Activated T-helper 1 cell treated with anti-CD3 and anti-CD28 coated beads, Interleukin-12 subunit alpha, Interleukin-12 subunit beta, Interleukin-2, Interleukin-4 antibody, amounts not matched to agents 30 ng/mL and 10 ng/mL and 1 ng/mL, durations not matched to agents 14 hours and 24 hours and 36 hours (primary cell): Measurements from ENCODE around the gene ALAS1. TPM values are rescaled to one million over a fixed set of nuclear protein-coding genes. Genes with fewer than 3 reads are reported as not detected.

Experiments used
- DNase-seq: peaks from one replicate; pipeline ENCODE4 v3.0.0; 2021; ENCODE audit warnings: low spot score
- H3K27ac Mint-ChIP-seq: one replicate; pipeline ENCODE4 v1.8.0; 2021; ENCODE audit warnings: mild to moderate bottlenecking, mixed read lengths
- H3K27me3 Mint-ChIP-seq: one replicate; pipeline ENCODE4 v1.8.0; 2022; ENCODE audit warnings: mild to moderate bottlenecking, moderate library complexity, mixed read lengths; ENCODE audit not compliant: insufficient read depth
- H3K36me3 Mint-ChIP-seq: one replicate; pipeline ENCODE4 v1.8.0; 2021; ENCODE audit warnings: low read depth, mixed read lengths
- H3K4me1 Mint-ChIP-seq: one replicate; pipeline ENCODE4 v1.8.0; 2021; ENCODE audit warnings: low read depth, mixed read lengths
- H3K4me3 Mint-ChIP-seq: one replicate; pipeline ENCODE4 v1.8.0; 2021; ENCODE audit warnings: mild to moderate bottlenecking, moderate library complexity, mixed read lengths
- H3K9me3 Mint-ChIP-seq: one replicate; pipeline ENCODE4 v1.8.0; 2021; ENCODE audit warnings: mixed read lengths
- intact Hi-C: fragments of 100-400 bp; cut with micrococcal nuclease; formaldehyde crosslinking; loops from one replicate; pipeline ENCODE4 v1.15.1; 2024
- total RNA-seq: library from RNA; stranded (reverse); gene quantifications from 2 replicates; pipeline ENCODE4 v1.2.3, GENCODE V29; 2022

The ALAS1 gene
- total RNA-seq, 1 donor from 2014 or later: 110 TPM

DNA sequence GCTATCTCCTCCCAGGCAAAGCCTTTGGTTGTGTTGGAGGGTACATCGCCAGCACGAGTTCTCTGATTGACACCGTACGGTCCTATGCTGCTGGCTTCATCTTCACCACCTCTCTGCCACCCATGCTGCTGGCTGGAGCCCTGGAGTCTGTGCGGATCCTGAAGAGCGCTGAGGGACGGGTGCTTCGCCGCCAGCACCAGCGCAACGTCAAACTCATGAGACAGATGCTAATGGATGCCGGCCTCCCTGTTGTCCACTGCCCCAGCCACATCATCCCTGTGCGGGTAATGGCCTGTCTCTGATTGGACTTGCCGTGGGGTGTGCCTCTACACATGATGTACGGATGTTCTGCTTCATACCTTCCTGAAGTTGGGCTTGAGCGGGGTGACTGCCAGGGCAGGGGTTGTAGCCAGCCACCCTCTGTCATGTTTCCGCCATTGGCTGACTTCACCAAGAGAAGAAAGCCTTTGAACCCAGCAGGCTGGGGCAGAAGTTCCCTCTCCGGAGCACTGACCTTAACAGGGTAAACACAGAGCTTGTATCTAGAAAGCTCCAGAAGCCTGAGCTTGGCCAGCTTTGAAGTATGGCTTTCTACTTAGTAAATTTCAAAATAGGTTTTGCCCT is 13.4 kb downstream of the ALAS1 start:
- Mint-ChIP-seq H3K4me1 (peaks cover 9% of the 10 kb centered on the region), H3K27ac (no peak overlapping the region), H3K36me3 (peaks cover 71% of the 10 kb centered on the region), H3K4me3 (no peak overlapping the region), H3K9me3 (no peaks in the 10 kb centered on the region), H3K27me3 (no peaks in the 10 kb centered on the region)
- no peak for DNase-seq
- intact Hi-C loops: no loop called here

DNA sequence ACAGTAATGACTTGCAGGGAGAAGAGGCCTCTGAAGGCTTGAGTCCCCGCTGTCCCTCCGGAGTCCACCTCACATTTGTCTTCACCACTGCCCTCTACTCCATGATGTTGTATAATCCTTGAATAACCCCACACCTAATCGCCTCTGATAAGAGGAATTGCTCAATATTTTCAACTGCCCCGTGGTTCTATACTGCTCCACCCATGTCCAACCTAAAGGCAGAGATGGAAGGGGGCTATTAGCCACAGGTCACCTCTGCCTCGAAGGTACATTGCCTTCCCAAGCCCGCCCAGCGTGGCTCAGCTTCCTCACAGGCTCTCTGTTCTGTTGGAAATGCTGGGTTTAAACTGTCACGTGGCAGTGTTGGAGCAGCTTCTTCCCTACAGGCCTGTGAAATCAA is 15.0 kb downstream of the ALAS1 start:
- Mint-ChIP-seq H3K4me1 (peaks cover 25% of the 10 kb centered on the region), H3K9me3 (no peaks in the 10 kb centered on the region), H3K4me3 (no peak overlapping the region), H3K36me3 (peaks cover 65% of the 10 kb centered on the region), H3K27ac (no peak overlapping the region), H3K27me3 (no peaks in the 10 kb centered on the region)
- intact Hi-C loops: no loop called here
- DNase-seq: no peak

- no peaks in the 10 kb centered on the region for H3K27me3 Mint-ChIP-seq
- no peak overlapping the region for H3K4me3 Mint-ChIP-seq
- DNase-seq: no peak
- H3K27ac Mint-ChIP-seq: no peak overlapping the region
- peaks cover 58% of the 10 kb centered on the region for H3K36me3 Mint-ChIP-seq
- H3K4me1 Mint-ChIP-seq: peaks cover 34% of the 10 kb centered on the region
- intact Hi-C loops: no loop called here
- H3K9me3 Mint-ChIP-seq: no peaks in the 10 kb centered on the region
Measured at GRCh38 chr3:52213901-52214300, 15.9 kb downstream of the ALAS1 start.

GRCh38 chr3:52215351-52215750 is 17.4 kb downstream of the ALAS1 start:
- no peak for DNase-seq
- intact Hi-C loops: no loop called here
- Mint-ChIP-seq H3K4me3 (no peak overlapping the region), H3K36me3 (peaks cover 46% of the 10 kb centered on the region), H3K4me1 (peaks cover 47% of the 10 kb centered on the region), H3K9me3 (no peaks in the 10 kb centered on the region), H3K27ac (peak overlapping the region; percentile 49), H3K27me3 (no peaks in the 10 kb centered on the region)

- no peak for DNase-seq
- Mint-ChIP-seq H3K4me1 (peaks cover 60% of the 10 kb centered on the region), H3K9me3 (no peaks in the 10 kb centered on the region), H3K36me3 (peaks cover 34% of the 10 kb centered on the region), H3K4me3 (peak overlapping the region; percentile 56), H3K27me3 (no peaks in the 10 kb centered on the region), H3K27ac (peak overlapping the region; percentile 88)
- intact Hi-C loops: loop anchor here (1.0 kb wide), 1 partner anchor 18 kb away; the partner anchor contains the start of gene ALAS1
Measured at GRCh38 chr3:52216585-52217408, 18.8 kb downstream of the ALAS1 start.

DNA sequence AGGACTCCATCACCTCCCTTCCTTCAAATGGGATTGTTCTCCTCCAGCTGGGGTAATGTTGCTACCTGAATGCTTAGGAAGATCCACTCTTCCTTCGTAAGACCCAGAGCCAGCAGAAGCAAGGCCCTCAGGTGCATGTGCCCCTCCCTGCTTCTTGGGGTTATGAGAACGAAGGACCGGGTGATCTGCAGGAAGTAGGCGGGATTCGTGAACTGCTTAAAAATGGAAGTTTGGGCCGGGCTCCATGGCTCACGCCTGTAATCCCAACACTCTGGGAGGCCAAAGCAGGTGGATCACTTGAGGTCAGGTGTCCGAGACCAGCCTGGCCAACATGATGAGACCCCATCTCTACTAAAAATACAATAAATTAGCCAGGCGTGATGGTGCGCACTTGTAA is 19.4 kb downstream of the ALAS1 start:
- H3K4me1 Mint-ChIP-seq: peaks cover 66% of the 10 kb centered on the region
- H3K27ac Mint-ChIP-seq: peak overlapping the region; percentile 88
- H3K36me3 Mint-ChIP-seq: peaks cover 28% of the 10 kb centered on the region
- intact Hi-C loops: loop anchor here (1.0 kb wide), 1 partner anchor 19 kb away; the partner anchor contains the start of gene ALAS1
- H3K27me3 Mint-ChIP-seq: no peaks in the 10 kb centered on the region
- H3K4me3 Mint-ChIP-seq: peak overlapping the region; percentile 56
- no peak for DNase-seq
- no peaks in the 10 kb centered on the region for H3K9me3 Mint-ChIP-seq

GRCh38 chr3:52218026-52218425 is 20.1 kb downstream of the ALAS1 start:
- no peak overlapping the region for H3K4me3 Mint-ChIP-seq
- no peak for DNase-seq
- H3K9me3 Mint-ChIP-seq: no peaks in the 10 kb centered on the region
- H3K27me3 Mint-ChIP-seq: no peaks in the 10 kb centered on the region
- peaks cover 24% of the 10 kb centered on the region for H3K36me3 Mint-ChIP-seq
- H3K27ac Mint-ChIP-seq: peak overlapping the region; percentile 88
- peaks cover 72% of the 10 kb centered on the region for H3K4me1 Mint-ChIP-seq
- intact Hi-C loops: no loop called here

DNA sequence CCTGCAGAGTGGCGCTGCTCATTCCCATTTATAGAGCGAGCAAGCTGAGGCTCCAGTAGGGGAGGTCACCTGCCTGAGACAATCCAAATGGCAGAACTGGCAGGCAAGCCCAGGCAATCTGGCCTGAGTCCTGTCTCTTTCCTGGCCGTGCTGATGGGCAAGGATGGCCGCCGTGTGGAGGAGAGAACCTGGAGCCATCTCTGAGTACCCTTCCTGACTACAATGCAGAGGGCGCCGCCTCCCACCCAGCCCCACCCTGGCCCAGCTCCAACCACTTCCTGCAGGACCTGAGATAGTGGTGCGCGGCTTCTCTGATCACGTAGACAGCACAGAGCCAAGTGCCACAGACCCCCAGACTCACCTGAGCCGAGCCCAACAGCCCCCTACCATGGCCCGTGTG is 20.5 kb downstream of the ALAS1 start:
- Mint-ChIP-seq H3K4me3 (no peak overlapping the region), H3K27me3 (no peaks in the 10 kb centered on the region), H3K4me1 (peaks cover 76% of the 10 kb centered on the region), H3K27ac (peak overlapping the region; percentile 88), H3K36me3 (peaks cover 23% of the 10 kb centered on the region), H3K9me3 (no peaks in the 10 kb centered on the region)
- DNase-seq: no peak
- intact Hi-C loops: no loop called here

DNA sequence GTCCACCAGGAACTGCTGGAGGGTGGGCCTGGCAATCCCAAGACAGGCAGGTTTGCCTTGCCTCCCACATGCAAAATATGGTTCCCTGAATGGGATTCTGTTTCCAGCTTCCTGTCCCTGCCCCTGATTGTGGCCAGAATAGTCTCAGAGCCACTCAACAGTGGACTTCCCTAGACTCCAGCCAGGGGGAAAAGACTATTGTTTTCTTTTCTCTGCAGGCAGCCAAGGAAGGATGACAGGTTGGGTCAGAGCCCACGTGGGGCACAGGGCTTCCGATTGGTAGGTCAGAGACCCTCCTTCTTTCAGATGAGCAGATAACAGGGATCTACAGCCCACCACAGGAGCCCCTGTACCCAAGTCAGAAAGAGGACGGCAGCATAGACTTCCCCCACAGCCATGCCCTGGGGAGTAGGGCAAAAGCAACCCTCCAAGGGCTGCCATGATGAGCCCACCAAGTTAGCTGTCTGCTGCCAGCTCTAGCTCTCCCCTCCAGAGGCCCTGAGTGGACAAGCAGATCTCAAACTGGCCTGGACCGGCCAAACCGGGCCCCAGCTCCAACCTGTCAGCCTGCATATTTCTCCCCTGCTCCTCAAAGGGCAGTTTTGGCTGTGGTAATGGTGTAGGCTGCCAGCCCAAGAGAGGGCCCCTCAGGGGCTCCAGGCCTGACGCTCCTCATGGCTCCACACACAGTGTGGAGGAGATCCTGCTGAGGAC is 21.1 kb downstream of the ALAS1 start:
- Mint-ChIP-seq H3K27me3 (no peaks in the 10 kb centered on the region), H3K4me3 (no peak overlapping the region), H3K27ac (no peak overlapping the region), H3K4me1 (peaks cover 83% of the 10 kb centered on the region), H3K36me3 (peaks cover 17% of the 10 kb centered on the region), H3K9me3 (no peaks in the 10 kb centered on the region)
- intact Hi-C loops: no loop called here
- no peak for DNase-seq

GRCh38 chr3:52220380-52221026 is 22.5 kb downstream of the ALAS1 start:
- H3K27me3 Mint-ChIP-seq: no peaks in the 10 kb centered on the region
- H3K27ac Mint-ChIP-seq: peak overlapping the region; percentile 55
- intact Hi-C loops: loop anchor here (1.0 to 5.0 kb wide), 4 partner anchors 19 to 227 kb away; partner anchors contain the start of genes SEMA3G and TWF2
- peaks cover 89% of the 10 kb centered on the region for H3K4me1 Mint-ChIP-seq
- peaks cover 8% of the 10 kb centered on the region for H3K36me3 Mint-ChIP-seq
- DNase-seq: peak; percentile 78
- no peaks in the 10 kb centered on the region for H3K9me3 Mint-ChIP-seq
- peak overlapping the region; percentile 30 for H3K4me3 Mint-ChIP-seq

DNA sequence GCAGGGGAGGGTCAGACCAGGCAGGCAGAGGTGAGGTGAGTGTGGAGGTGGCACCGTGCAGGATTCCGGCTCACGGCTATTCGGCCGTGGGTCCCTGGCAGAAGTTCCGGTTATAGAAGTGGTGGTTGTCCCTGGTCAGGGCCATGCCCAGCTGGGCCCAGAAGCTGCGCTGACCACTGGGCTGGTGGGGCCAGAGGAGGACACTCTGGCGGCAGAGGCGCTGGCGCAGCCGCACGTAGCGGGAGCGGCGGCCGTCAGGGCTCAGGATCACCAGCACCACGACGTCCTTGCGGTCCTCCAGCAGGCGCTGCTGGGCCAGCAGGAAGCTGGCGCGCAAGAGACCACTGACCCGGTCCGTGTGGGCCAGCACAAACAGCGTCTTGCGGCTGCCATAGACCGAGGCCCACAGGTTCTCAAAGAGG is 23.2 kb downstream of the ALAS1 start:
- peaks cover 93% of the 10 kb centered on the region for H3K4me1 Mint-ChIP-seq
- H3K4me3 Mint-ChIP-seq: no peak overlapping the region
- H3K27ac Mint-ChIP-seq: no peak overlapping the region
- intact Hi-C loops: loop anchor here (5.0 kb wide), 2 partner anchors 219 to 226 kb away; partner anchors contain the start of gene SEMA3G
- H3K27me3 Mint-ChIP-seq: no peaks in the 10 kb centered on the region
- no peak for DNase-seq
- H3K36me3 Mint-ChIP-seq: peaks cover 7% of the 10 kb centered on the region
- no peaks in the 10 kb centered on the region for H3K9me3 Mint-ChIP-seq

- peak; percentile 57 for DNase-seq
Measured at GRCh38 chr3:52221563-52222318, 23.8 kb downstream of the ALAS1 start.

More at GRCh38 chr3:52221563-52222318, 23.8 kb downstream of the ALAS1 start:
- Mint-ChIP-seq H3K4me3 (peak overlapping the region; percentile 76), H3K4me1 (peaks cover 93% of the 10 kb centered on the region), H3K27ac (peak overlapping the region; percentile 75), H3K36me3 (peaks cover 3% of the 10 kb centered on the region), H3K9me3 (no peaks in the 10 kb centered on the region), H3K27me3 (no peaks in the 10 kb centered on the region)
- intact Hi-C loops: loop anchor here (5.0 kb wide), 2 partner anchors 219 to 226 kb away; partner anchors contain the start of gene SEMA3G
